A673 (cell line): ENCODE results near the gene MMP10.

Experiments
- EZH2 ChIP-seq: fragments of 200-600 bp; sonication (generic); IDR thresholded peaks from 2 replicates; pipeline ENCODE4 v1.6.1; 2017; ENCODE audit warnings: borderline replicate concordance, low read depth, mild to moderate bottlenecking, mixed read lengths, antibody characterized with exemption, low read length; ENCODE audit not compliant: poor library complexity, severe bottlenecking
- TF ChIP-seq, protein P1 (sequence below): fragments of 300-800, 200-600 bp; sonication (generic); conservative IDR thresholded peaks from 2 replicates; pipeline ENCODE4 v1.5.1; 2017; ENCODE audit warnings: low read depth, mild to moderate bottlenecking, antibody characterized with exemption, low read length, moderate library complexity, mixed read lengths

DNA sequence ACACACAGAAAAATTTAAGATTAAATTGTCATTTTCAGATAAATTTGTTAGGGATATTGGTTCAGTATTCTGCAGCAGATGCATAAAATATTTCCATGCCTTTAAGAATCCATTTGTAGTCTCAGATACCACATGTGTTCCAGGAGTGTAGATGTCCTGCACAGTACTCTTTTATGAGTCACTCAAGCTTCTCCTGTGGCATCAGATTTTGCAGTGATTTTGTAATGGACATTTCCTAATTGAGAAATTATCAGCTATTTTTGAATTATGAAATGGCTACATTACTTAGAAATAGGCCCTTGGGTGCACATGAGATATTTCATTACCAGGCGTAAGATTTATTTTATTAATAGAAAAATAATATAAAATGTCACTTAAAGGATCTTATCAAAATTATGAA lies 44.1 kb upstream of the MMP10 start:
- TF ChIP-seq, protein P1, sequence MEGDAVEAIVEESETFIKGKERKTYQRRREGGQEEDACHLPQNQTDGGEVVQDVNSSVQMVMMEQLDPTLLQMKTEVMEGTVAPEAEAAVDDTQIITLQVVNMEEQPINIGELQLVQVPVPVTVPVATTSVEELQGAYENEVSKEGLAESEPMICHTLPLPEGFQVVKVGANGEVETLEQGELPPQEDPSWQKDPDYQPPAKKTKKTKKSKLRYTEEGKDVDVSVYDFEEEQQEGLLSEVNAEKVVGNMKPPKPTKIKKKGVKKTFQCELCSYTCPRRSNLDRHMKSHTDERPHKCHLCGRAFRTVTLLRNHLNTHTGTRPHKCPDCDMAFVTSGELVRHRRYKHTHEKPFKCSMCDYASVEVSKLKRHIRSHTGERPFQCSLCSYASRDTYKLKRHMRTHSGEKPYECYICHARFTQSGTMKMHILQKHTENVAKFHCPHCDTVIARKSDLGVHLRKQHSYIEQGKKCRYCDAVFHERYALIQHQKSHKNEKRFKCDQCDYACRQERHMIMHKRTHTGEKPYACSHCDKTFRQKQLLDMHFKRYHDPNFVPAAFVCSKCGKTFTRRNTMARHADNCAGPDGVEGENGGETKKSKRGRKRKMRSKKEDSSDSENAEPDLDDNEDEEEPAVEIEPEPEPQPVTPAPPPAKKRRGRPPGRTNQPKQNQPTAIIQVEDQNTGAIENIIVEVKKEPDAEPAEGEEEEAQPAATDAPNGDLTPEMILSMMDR: no peak
- TF ChIP-seq EZH2: no peak
